GM03348 (cell line): ENCODE data around the gene ASIC3.

Experiments
- DNase-seq: peaks from one replicate; pipeline ENCODE4 v3.0.0; 2012; ENCODE audit warnings: low spot score

Gene ASIC3

GRCh38 chr7:151056666-151057505, 8.6 kb downstream of the ASIC3 start:
- no peak for DNase-seq

DNA sequence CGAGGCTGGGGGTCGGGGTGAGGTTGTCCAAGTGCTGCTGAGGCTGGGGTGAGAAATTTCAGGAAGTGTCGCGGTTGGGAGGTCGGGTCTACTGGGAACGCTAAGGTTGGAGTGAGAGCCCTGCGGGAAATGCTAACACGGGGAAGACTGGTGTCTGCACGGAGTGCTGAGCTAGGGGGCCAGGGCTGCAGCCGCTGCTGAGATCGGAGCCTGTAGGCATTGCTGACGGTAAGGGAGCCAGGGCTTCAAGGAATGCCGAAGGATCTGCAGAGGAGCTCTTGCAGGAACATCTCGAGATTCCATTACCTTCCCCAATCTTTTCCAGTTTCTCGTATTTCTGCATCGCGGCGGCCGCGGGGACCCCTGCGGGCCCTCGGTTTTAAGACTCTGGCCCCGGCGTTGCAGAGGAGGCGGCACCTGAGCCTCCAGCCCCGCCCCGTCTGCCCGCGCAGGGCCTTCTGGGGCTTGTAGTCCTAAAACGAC, 9.2 kb downstream of the ASIC3 start, which contains the start of gene CDK5:
Gene CDK5 (minus strand): TSS at position 392 of the 483 bp plus-strand sequence. CDS start 49 bp downstream, at position 343.
- DNase-seq, result no peak

- DNase-seq, result peak; percentile 98
Measured at GRCh38 chr7:151057989-151058780, 9.9 kb downstream of the ASIC3 start.

GRCh38 chr7:151058781-151059366, 10.5 kb downstream of the ASIC3 start:
- peak; percentile 22 for DNase-seq

DNA sequence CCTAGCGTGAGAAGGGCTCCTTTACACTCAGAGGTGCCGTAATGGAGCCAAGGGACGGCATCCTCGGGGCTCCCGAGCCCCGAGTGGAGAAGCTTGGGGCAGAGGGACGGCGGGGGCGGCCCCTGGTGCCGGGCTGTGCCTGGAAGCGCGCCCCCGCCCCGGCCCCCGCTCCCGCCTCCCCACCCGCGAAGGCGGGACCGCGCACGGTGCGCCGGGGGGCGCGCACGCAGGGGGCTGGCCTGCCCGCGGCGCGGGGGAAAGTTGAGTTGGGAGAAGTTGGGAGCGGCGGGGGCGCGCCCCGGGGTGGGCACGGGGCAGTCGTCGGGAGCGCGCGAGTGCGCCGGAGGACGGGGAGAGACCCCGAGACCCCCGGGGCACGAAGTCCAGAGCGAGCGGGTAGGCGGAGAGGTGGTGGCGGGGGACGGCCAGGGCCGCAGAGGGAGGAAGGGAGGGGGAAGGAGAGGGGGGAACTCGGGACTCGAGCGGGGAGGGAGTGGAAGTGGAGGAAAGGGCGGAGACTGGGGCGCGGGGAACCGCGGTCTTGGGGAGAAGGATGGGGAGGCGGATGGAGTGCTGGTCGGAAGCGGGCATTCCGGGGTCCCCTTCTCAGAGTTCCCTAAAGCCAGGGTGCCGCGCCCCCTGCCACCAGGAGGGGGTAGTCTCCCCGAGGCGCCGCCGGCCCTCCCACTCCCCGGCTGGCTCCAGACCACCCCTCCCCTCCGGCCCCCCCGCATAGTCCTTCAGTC, 11.2 kb downstream of the ASIC3 start, which contains the start of gene SLC4A2:
Gene SLC4A2 (plus strand): TSS at position 223 of the 746 bp plus-strand sequence. CDS start 2,399 bp downstream, outside the sequence.
- DNase-seq, result peak; percentile 98

GRCh38 chr7:151060113-151060415, 11.7 kb downstream of the ASIC3 start:
- no peak for DNase-seq

DNA sequence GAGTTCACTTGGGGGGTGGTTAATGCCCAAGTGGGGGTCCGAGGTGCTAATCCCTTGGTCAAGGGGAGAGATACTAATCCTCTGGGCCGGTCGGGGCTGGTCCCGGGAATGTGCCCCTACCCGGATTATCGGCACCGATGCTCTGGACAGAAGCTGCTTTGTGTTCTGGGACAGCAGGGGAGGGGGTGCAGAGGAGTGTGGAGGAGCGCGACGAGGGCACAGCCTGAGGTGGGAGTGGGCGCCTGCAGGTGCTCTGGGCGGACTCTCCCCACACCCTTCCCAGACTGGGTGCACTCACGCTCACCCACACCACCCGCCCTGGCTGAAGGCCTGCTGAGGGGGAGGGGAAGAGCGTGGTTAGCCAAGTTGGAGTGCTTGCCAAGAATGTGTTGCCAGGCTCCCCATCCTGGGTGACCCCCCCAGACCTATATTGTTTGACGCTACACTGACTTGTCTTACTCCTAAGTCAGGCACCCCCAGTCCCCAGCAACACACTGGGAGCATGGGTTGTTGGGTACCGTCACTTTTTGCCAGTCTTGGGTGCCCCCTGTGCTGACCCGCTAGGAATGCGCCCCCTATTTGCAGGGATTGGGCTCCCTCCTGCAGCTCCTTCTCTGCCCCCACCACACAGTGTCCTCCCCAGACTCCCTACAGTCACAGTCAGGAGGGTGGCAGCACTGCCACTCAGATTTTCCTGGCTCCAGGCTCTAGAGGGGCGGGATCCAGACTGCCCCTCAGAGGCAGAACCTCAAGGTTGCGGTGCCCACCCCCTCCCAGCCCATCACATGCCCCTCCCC, 12.3 kb downstream of the ASIC3 start:
- DNase-seq, result peak; percentile 58

DNA sequence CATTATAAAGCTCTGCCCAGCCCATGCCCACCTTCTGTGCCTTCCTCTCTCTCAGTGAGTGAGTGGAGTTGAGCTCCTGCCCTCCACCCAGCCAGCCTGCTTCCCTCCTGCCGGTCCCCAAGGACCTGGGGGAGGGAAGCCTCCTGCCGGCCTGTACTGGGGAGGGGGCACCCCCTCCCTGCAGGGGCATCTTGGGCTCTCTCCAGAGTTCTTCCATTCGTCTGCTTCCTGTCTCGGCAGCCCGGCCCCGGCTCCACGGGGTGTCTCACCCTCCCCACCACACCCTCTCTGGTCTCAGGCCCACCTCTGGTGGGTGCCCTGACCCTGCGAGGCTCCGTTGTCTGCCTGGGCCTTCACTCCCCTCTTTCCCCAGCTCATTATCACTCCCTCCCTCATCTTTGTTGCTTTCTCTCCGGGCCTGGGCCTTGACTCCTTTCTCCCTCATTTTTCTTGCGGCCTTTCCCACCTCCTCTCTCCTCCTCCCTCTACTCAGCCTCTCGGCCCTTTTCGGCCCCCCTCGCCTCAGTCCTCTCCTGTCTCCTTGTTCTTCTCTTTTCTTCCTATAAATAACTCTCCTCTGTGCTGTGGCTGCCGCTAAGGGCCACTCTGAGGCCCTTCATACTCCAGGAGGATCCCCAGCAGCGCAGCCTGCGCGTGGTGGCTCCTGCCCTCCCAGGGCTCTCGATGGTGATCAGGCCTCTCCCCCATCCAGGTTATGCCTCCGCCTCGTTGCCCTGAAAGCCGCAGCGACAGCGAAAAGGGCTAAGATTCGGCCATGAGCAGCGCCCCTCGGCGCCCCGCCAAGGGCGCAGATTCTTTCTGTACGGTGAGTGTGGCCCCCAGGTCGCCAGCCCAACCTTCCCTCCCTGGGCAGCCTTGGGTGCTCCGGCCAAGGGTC, 13.1 kb downstream of the ASIC3 start:
- no peak for DNase-seq

DNA sequence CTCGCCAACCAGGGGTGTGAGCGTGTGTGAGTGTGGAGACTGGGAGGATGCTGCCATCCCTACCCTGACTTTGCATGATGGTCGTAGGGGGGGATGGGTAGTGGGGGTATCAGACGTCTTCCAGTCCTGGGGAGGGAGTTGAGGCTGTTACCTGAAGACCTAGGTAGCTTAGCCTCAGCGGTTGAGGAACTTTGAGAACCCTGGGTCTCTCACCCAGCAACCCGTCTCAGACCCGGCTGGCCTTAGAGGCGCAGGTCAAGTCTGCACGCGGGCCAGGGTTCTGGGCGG, 13.7 kb downstream of the ASIC3 start:
- DNase-seq, result no peak

GRCh38 chr7:151062399-151063211, 14.3 kb downstream of the ASIC3 start:
- DNase-seq, result peak; percentile 44

DNA sequence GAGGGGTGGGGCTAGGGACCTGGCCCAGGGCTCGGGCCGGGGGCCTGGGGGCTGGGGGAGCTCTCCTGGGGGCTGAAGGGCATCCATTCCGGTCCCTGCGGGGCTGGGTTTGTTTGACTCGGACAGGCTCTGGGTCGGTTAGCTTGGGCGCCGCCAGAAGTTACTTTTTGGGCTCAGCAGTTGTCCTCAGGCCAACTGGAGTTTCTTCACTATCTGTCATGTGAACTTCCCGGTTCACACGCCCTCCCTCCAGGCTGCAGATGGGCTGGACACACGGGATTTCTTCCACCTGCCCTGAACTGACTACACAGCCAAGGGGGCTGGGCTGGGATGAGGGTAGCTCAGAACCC, 14.9 kb downstream of the ASIC3 start:
- no peak for DNase-seq

GRCh38 chr7:151064454-151064853, 16.1 kb downstream of the ASIC3 start:
- DNase-seq, result no peak

GRCh38 chr7:151064993-151065392, 16.7 kb downstream of the ASIC3 start:
- no peak for DNase-seq

DNA sequence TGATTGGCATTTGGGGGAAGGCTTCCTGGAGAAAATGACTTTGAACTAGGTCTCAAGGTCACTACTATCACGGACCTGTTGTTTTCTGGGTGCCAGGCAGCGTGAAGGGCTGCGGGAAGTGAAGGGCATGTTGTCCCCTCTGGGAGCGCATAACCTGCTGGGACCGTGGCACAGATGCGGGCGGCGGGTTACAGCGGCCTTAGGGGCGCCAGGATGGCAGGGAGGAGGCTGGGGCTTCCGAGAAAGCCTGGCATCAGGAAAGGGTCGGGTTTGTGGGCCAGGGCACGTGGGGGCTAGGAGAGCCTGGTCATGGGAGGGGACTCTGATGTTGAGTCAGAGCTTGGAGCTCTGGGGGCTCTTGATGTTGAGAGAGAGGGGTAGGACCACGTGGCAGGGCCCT, 17.2 kb downstream of the ASIC3 start:
- no peak for DNase-seq

DNA sequence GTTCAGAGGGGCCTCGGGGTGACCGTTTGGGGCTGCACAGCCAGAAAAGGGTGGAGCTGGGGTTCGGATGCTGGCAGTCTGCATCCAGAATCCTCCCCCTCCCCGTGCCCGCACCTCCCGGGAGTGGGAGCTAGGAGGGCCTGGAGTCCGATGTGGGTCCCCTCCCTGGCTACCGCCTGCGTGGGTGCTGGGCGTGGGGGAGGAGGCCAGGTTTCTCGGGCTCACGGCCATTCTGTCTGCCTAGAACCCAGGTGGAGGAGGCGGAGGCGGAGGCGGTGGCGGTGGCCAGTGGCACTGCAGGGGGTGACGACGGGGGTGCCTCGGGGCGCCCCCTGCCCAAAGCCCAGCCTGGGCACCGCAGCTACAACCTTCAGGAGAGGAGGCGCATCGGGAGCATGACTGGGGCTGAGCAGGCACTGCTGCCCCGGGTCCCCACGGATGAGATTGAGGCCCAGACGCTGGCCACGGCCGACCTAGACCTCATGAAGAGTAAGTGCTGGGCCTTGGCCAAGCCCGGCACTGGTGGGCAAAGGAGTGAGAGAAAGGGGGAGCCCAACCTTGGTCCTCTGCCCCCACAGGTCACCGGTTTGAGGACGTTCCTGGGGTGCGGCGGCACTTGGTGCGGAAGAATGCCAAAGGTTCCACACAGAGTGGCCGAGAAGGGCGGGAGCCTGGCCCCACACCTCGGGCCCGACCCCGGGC, 18.1 kb downstream of the ASIC3 start:
- no peak for DNase-seq

DNA sequence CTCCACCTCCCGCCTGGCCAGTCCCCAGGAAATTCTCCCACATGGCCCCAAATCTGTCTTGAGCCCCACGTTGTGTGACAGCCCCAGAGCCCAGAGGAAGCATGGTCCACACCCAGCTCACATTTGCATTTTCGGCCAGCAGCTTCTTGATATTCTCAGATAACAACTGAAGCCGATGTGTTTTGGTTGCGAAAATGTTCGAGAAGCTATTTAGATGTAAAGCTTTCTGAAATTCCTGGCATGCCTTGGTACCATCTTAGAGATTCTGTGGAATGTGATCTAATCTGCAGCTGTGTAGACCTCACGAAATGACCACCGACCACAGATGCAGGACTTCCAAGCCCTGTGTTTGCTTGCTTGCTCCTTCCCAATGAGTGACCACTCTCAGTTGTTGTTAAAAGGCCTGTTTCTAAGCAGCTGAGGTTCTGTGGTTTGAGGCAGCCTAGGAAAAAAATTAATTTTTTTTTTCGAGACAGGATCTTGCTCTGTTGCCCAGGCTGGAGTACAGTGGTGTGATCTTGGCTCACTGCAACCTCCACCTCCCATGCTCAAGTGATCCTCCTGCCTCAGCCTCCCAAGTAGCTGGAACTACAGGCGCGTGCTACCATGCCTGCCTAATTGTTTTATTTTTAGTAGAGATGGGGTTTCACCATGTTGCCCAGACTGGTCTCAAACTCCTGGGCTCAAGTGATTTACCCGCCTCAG, 19.9 kb downstream of the ASIC3 start:
- no peak for DNase-seq

GRCh38 chr7:151069841-151070573, 21.7 kb downstream of the ASIC3 start:
- no peak for DNase-seq

GRCh38 chr7:151070574-151070960, 22.2 kb downstream of the ASIC3 start:
- no peak for DNase-seq
